HG03045 (cell line): ENCODE results near the gene PSMF1.
"Not testable (repeated sequence)": the region's sequence is repeated elsewhere in the genome, so short reads cannot be mapped to it uniquely, and the experiment has no call there.

Source experiments
- ATAC-seq: cut with Tn5 transposase; IDR thresholded peaks from one replicate; pipeline ENCODE4 v1.9.1; 2021; ENCODE audit warnings: mild to moderate bottlenecking, moderate library complexity; ENCODE audit not compliant: unreplicated experiment

Gene PSMF1

DNA sequence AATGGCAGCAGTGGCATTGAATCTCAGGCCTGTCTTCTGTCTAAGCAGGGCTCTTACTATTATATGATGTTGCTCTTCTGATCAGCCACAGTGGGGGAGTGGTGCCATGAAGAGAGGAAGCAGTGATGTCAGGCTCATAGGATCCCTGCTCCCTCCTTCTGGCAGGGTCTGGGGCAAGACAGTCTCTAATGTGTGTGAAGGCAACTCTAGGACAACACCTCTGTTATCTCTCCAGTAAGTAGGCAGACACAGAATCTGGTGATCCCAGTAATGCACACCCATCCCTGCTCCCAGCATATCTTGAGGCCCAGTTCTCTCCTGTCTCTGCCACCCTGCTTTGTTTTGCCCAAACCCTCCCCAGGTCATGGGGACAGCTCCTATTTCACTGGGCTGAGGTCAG, 93.6 kb downstream of the PSMF1 start:
- ATAC-seq: no peak

DNA sequence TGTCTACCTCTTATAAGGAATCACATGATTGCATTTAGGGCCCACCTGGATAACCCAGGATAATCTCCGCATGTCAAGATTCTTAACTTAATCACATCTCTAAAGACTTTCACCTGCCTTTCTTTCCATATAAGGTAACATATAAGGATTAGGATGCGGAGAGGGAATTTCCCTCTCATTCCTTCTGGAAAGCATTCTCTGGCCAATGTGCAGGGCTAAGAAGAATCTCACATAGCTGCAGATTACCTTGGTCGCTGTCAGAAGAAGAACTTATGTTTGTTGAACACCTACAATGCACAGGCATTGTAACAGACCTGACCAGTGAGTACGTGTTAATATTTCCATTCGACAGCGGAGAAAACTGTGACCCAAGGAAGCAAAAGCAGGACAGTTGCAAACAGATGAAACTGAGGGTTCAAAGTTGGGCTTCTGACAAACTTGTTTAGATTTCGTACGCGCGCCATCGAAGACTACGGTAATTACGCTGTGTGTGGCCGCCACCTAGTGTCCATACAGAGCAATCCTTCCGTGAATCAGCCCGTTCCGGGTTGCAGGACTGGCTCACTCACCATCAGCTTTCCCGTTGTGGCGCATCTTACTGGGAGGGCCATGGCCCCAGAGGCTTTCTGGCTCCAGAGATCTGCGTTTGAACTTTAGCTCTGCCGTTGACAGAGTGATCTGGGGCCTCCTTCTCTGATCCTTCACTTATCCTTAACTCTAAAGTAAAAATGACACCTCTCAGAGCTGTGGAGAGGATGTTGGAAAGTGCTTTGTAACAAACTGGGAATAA, 94.4 kb downstream of the PSMF1 start:
- peak; percentile 70 for ATAC-seq

- ATAC-seq: no peak
These were observed 96.4 kb downstream of the PSMF1 start for GRCh38 chr20:1214838-1215261.

DNA sequence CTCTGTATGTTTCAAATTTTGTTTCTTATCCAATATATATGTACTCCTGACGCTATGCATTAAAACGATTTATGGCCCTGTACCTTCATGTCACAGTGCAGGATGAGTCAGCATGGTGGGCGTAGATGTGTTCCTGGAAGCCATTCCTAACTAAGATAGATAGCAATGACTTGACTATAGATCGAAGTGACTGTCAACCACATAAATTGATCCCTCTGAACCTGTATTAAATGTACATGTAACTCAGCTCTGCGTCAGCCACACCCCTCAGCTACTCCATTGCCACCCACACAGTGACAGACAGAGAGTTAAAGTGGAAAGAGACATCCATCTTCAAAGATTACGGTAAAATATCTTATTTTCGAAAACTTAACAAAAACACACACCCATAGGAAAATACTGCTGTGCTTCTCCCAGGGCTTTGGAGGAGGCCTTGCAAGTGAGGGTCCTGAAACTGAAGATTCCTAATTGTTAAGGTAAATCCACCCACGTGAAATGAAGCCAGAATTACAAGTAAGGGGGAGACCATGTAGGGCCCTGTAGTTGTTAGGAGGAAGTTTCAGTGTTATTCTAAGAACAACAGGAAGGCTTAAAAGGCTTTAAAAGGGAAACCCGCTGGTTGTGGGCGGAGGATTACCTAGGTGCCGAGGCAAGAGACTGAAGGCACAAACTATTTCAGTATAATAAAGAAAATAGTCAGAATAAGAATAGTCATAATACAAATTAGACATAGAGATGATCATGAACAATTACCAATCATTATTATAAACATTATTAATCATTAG, 97.2 kb downstream of the PSMF1 start:
- no peak for ATAC-seq

DNA sequence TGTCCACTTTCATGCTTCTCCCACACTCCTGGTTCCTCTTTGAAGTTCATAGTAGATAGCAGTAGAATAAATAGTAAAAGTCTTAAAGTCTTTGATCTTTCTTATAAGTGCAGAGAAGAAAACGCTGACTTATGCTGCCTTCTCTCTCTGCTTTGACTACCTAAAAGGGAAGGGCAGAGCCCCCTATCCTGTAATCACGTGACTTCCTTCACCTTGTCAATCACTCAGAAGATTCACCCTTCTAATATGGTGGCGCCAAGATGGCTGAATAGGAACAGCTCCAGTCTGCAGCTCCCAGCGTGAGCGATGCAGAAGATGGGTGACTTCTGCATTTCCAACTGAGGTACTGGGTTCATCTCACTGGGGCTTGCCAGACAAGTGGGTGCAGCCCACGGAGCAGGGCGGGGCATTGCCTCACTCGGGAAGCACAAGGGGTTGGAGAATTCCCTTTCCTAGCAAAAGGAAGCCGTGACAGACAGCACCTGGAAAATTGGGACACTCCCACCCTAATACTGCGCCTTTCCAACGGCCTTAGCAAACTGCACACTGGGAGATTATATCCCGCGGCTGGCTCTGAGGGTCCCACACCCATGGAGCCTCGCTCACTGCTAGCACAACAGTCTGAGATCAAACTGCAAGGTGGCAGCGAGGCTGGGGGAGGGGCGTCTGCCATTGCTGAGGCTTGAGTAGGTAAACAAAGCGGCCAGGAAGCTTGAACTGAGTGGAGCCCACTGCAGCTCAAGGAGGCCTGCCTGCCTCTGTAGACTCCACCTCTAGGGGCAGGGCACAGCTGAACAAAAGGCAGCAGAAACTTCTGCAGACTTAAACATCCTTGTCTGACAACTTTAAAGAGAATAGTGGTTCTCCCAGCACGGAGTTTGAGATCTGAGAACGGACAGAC, 98.4 kb downstream of the PSMF1 start:
- not testable (repeated sequence) for ATAC-seq
